Peyer's patch (tissue), 4 donors: ENCODE results near the gene ILKAP. TPM values are rescaled to one million over a fixed set of nuclear protein-coding genes. Genes with fewer than 3 reads are reported as not detected.

ENCODE experiments used
- DNase-seq, 3 donors: peaks; one replicate each; pipeline ENCODE4 v3.0.0-alpha.2; 2017 to 2019
- H3K27ac ChIP-seq, 4 donors: fragments of 200-600 bp; sonication (generic); one replicate each; pipeline ENCODE4 v1.5.1; 2016 to 2019
- H3K27me3 ChIP-seq, 2 donors: fragments of 200-600 bp; sonication (generic); one replicate each; pipeline ENCODE4 v1.5.1; 2019
- H3K36me3 ChIP-seq, 3 donors: fragments of 200-600 bp; sonication (generic); one replicate each; pipeline ENCODE4 v1.5.1; 2016 to 2019
- H3K4me1 ChIP-seq, 4 donors: fragments of 200-600 bp; sonication (generic); one replicate each; pipeline ENCODE4 v1.5.1; 2016 to 2019
- H3K4me3 ChIP-seq, 4 donors: fragments of 200-600 bp; sonication (generic); 1 replicate in 3 of 4; 2 replicates in 1 of 4; pipeline ENCODE4 v1.5.1; 2016 to 2019; ENCODE audit warnings: mild to moderate bottlenecking in 1 of 4
- H3K9me3 ChIP-seq, 4 donors: fragments of 200-600 bp; sonication (generic); one replicate each; pipeline ENCODE4 v1.5.1; 2016 to 2019; ENCODE audit warnings: mild to moderate bottlenecking in 1 of 4
- POLR2A ChIP-seq, 2 donors: fragments of 450-650 bp; IDR thresholded peaks; one replicate each; pipeline ENCODE4 v1.5.1; 2017; ENCODE audit warnings: antibody characterized with exemption in 2 of 2, mild to moderate bottlenecking in 2 of 2, moderate library complexity in 2 of 2
- total RNA-seq, 4 donors: library from RNA; depleted of rRNA; stranded (reverse); fragments of >200 nt; gene quantifications; one replicate each; pipeline ENCODE4 v1.1.0, GENCODE V29; 2016
- TF ChIP-seq, protein P1 (sequence below), 6 experiments: fragments of 450-650 bp in 4 of 6; fragments of 200-600 bp in 2 of 6; sonication (generic) in 1 of 6; IDR thresholded peaks; one replicate each; pipeline ENCODE4 v1.5.1; 2017 to 2019; ENCODE audit warnings: antibody characterized with exemption in 6 of 6, mild to moderate bottlenecking in 3 of 6, moderate library complexity in 1 of 6

The ILKAP gene
- total RNA-seq, 4 donors from 2014 or later: 35.7 to 52.4 (median 43.8) TPM

DNA sequence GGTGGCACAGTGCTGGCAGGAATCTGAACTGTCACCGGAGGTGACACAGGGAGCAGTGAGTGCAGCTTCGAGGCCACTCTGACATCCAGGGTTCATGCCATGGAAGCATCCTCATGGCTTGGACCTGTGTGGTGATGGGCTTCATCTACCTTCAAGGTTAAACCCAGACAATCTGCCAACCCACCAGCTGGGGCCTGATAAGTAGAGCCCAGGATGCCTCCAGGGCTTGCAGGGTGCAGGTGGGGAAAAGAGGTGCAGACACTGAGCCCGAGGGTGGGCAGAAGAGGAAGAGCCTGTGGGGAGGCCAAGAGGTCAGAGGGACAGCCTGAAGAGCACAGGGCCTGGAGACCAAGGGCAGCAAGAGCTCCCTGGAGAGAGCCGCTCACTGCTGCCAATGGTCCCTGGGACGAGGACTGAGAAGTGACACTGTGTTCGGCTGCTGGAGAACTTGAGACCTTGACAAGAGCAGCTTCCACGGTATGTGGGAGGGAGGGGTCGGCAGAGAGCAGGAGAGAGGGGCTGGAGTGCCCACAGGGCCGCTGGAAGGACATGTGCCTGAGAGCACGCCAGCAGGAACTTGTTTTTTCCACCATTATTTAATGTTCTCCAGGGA, 44.5 kb upstream of the ILKAP start:
- Histone ChIP-seq H3K36me3 (peaks cover 0 to 74% (median 0%) of the 10 kb centered on the region in 3 donors), H3K4me3 (no peak overlapping the region), H3K27me3 (no peaks in the 10 kb centered on the region), H3K9me3 (no peaks in the 10 kb centered on the region), H3K27ac (no peak overlapping the region), H3K4me1 (peaks cover 0 to 10% (median under 1%) of the 10 kb centered on the region in 4 donors)
- TF ChIP-seq POLR2A (IDR thresholded peaks at IDR 0.05): no peak
- TF ChIP-seq, protein P1, sequence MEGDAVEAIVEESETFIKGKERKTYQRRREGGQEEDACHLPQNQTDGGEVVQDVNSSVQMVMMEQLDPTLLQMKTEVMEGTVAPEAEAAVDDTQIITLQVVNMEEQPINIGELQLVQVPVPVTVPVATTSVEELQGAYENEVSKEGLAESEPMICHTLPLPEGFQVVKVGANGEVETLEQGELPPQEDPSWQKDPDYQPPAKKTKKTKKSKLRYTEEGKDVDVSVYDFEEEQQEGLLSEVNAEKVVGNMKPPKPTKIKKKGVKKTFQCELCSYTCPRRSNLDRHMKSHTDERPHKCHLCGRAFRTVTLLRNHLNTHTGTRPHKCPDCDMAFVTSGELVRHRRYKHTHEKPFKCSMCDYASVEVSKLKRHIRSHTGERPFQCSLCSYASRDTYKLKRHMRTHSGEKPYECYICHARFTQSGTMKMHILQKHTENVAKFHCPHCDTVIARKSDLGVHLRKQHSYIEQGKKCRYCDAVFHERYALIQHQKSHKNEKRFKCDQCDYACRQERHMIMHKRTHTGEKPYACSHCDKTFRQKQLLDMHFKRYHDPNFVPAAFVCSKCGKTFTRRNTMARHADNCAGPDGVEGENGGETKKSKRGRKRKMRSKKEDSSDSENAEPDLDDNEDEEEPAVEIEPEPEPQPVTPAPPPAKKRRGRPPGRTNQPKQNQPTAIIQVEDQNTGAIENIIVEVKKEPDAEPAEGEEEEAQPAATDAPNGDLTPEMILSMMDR (IDR thresholded peaks at IDR 0.05): no peak
- DNase-seq: no peak

DNA sequence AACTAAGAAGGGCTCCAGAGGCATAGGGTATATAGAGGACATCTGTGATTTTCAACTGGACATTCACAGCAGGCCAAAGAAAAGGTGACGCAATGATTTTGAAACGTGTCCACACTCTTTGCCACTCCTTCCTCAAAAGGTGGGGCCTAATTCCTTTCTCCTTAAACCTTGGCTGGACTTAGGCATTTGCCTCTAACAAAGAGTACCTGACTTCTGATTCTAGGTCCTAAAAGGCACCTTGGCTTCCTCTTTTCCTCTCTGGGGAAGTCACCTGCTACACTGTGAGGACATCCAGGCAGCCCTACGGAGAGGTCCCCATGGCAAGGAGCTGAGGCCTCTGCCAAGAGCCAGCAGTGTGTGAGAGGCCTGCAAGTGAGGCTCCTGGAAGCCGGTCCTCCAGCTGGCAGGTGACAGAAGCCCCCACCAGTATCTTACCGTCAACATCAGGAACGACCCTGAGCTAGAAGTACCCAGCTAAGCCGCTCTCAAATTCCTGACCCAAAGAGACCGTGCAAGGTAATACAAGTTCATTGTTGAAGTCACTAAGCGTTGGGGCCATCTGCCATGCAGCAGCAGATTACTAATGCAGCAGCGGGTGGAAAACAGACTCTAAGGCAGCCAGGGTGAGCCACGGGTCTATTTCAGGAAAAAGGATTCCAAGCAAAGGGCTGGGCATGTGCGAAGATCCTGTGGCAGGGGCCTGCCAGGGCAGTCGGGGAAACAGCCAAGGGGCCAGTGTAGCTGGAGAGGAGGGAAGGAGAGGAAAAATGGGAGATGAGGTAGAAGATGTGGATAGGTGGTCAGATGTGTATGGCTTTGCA, 43.7 kb upstream of the ILKAP start:
- Histone ChIP-seq H3K27ac (no peak overlapping the region), H3K4me1 (peaks cover 0 to 16% (median 3%) of the 10 kb centered on the region in 4 donors), H3K9me3 (no peaks in the 10 kb centered on the region), H3K27me3 (no peaks in the 10 kb centered on the region), H3K36me3 (peaks cover 0 to 67% (median 0%) of the 10 kb centered on the region in 3 donors), H3K4me3 (no peak overlapping the region)
- TF ChIP-seq, protein P1 (IDR thresholded peaks at IDR 0.05): no peak
- no peak for TF ChIP-seq POLR2A (IDR thresholded peaks at IDR 0.05)
- peak in 1 of 3 donors; percentile 35 for DNase-seq

DNA sequence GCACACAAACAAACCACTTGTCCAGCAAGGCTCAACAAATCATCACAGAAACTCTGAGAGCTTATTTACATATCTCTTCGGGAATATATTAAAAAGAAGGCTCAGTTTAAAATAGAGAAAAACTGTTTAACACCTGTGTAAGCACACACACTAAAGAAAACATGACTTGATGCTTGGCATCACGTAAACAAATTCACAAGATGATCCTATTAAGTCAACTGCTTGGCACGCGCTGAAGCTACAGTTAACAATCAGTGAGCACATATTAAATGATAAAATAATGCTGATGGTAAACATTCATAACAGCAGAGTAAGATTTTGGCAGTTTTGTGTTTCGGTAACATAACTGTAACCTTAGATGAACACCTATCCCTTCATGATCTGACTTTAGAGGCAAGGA, 40.7 kb upstream of the ILKAP start:
- H3K27ac ChIP-seq: no peak overlapping the region

DNA sequence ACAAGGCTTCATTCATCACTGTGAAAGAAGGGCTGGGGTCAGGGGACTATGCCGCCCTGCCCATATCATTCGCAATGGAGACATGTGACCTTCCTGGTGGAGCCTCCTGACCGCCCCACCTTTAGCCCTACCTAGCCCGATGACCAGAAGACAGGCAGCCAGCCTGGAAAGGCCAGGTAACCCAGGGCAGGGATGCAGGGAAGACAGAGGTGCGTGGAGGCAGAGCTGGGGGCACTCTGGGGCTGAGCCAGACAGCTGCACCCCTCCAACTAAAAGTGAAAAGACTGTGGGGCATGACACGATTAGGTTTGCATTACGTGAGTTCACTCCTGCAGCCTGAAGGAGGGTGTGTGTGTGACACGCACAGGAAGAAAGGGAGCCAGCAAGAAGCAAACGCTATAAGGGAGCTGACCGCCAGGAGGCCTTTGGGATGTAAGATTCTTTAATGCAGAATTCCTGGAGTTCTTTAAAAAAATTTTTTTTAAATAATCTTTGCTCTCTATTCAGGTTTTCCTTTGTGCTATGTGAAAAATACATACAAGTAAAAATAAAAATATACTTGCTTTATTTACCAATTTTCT, 40.1 kb upstream of the ILKAP start:
- Histone ChIP-seq H3K36me3 (peaks cover 0 to 36% (median 0%) of the 10 kb centered on the region in 3 donors), H3K9me3 (peaks cover 0 to 4% (median 0%) of the 10 kb centered on the region in 4 donors), H3K4me1 (peaks cover 0 to 35% (median 14%) of the 10 kb centered on the region in 4 donors), H3K4me3 (no peak overlapping the region), H3K27ac (peak overlapping the region in 2 of 4 donors; percentile 52 to 64), H3K27me3 (no peaks in the 10 kb centered on the region)
- DNase-seq: no peak
- TF ChIP-seq, protein P1 (IDR thresholded peaks at IDR 0.05): peak in 1 of 6 experiments; percentile 2
- no peak for TF ChIP-seq POLR2A (IDR thresholded peaks at IDR 0.05)

More for the DNA sequence above, 40.7 kb upstream of the ILKAP start:
- peaks cover 0 to 36% (median 0%) of the 10 kb centered on the region in 3 donors for H3K36me3 ChIP-seq
- peaks cover 0 to 29% (median 11%) of the 10 kb centered on the region in 4 donors for H3K4me1 ChIP-seq
- no peaks in the 10 kb centered on the region for H3K9me3 ChIP-seq
- no peaks in the 10 kb centered on the region for H3K27me3 ChIP-seq
- DNase-seq: no peak
- no peak for TF ChIP-seq POLR2A (IDR thresholded peaks at IDR 0.05)
- TF ChIP-seq, protein P1 (IDR thresholded peaks at IDR 0.05): no peak
- no peak overlapping the region for H3K4me3 ChIP-seq

DNA sequence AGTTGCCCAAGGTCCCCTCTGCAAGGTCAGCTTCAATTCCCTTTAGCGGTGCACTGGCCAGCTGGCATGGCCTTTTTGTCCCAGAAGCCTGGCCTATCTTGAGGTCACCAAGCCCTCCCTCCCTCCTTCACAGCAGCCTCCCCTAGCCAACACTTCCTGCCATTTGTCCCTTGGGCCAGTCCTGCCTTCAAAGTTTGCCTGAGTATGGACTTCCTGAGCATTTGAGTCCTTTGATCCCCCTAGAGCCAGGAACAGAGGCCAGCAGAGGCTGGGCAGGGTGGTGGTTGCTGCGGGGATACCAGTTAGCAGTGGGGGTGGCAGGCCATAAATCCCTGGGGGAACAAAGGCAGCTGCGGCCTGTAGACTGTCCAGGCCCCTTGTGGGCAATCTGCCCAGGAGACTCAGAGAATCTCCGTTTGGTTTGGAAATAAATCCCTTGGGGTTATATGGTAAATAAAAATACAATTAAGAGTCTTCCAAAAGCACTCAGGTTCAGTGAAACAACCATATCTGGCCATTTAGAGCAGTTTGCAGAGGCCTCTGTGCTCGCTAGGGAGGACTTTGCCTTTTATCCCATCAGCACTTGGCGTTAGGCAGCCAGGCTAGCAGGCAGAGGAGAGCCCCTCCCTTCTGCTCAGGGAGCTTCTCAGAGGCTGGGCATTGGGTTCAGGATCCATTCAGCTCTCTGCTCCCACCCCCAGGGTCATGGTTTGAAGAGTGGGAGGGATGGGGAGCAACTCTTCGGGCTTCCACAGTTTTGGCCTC, 39.4 kb upstream of the ILKAP start:
- H3K4me3 ChIP-seq: no peak overlapping the region
- DNase-seq: peak in 1 of 3 donors; percentile 62
- H3K4me1 ChIP-seq: peaks cover 0 to 37% (median 14%) of the 10 kb centered on the region in 4 donors
- H3K36me3 ChIP-seq: peaks cover 0 to 31% (median 0%) of the 10 kb centered on the region in 3 donors
- peak overlapping the region in 2 of 4 donors; percentile 52 to 64 for H3K27ac ChIP-seq
- no peaks in the 10 kb centered on the region for H3K27me3 ChIP-seq
- TF ChIP-seq, protein P1 (IDR thresholded peaks at IDR 0.05): no peak
- peaks cover 0 to 4% (median 0%) of the 10 kb centered on the region in 4 donors for H3K9me3 ChIP-seq
